Measurements from ENCODE around the gene ZNF609. TPM values are rescaled to one million over a fixed set of nuclear protein-coding genes. Genes with fewer than 3 reads are reported as not detected.

The ZNF609 gene
- total RNA-seq, 4 donors from 2014 or later, result 10.3 to 16.5 (median 12.4) TPM

DNA sequence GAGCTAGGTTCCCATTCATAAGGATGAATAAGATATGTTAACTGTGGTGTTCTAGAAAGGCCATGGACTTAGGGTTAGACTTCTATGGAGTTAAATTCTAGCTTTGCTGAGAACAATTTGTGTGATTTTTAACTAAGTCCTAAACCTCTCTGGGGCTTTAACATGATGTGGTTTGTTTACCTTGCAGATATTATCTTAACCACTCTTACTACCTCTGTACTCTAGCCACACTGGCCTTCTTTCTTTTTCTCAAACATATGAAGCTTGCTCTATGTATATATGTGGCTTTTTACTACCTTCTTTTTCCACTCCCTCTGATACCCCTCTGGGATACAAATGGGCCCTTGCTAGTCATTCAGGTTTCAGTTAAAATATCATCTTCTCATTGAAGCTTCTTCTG, 108.4 kb downstream of the ZNF609 start:
- Histone ChIP-seq H3K4me3 (no peak overlapping the region), H3K36me3 (no peaks in the 10 kb centered on the region), H3K4me1 (peaks cover 7 to 16% of the 10 kb centered on the region in 2 donors), H3K9me3 (no peaks in the 10 kb centered on the region), H3K27me3 (no peaks in the 10 kb centered on the region), H3K27ac (no peak overlapping the region)
- intact Hi-C loops (cut with DNase I; ENCODE audit: low total_unique reads), result no loop called here
- in situ Hi-C loops (cut with MboI; ENCODE audit: low sequenced_read_pairs in 4 of 4), result no loop called here
- TF ChIP-seq, protein P1, sequence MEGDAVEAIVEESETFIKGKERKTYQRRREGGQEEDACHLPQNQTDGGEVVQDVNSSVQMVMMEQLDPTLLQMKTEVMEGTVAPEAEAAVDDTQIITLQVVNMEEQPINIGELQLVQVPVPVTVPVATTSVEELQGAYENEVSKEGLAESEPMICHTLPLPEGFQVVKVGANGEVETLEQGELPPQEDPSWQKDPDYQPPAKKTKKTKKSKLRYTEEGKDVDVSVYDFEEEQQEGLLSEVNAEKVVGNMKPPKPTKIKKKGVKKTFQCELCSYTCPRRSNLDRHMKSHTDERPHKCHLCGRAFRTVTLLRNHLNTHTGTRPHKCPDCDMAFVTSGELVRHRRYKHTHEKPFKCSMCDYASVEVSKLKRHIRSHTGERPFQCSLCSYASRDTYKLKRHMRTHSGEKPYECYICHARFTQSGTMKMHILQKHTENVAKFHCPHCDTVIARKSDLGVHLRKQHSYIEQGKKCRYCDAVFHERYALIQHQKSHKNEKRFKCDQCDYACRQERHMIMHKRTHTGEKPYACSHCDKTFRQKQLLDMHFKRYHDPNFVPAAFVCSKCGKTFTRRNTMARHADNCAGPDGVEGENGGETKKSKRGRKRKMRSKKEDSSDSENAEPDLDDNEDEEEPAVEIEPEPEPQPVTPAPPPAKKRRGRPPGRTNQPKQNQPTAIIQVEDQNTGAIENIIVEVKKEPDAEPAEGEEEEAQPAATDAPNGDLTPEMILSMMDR (IDR thresholded peaks at IDR 0.05 in 4 of 5, conservative IDR thresholded peaks at IDR 0.05 in 1 of 5), result no peak
- TF ChIP-seq POLR2A (IDR thresholded peaks at IDR 0.05), result no peak
- ATAC-seq (no peak), DNase-seq (no peak)

DNA sequence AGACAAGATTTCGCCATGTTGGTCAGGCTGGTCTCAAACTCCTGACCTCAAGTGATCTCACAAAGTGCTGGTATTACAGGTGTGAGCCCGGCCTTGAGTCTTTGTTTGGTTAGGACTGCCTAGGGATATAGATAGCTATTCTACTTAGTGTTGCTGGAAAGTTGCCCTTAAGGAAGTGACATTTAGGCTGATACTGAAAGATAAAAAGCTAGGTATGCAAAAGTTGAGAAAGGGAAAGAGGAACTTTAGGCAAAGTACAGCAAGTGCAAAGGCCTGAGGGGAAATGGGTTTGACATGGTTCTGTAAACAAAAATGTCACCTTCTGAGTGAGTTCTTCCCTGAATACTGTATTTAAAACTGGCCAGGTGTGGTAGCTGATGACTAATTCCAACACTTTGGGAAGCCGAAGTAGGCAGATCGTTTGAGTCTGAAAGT, 111.5 kb downstream of the ZNF609 start:
- intact Hi-C loops (cut with DNase I; ENCODE audit: low total_unique reads), result no loop called here
- Histone ChIP-seq H3K4me3 (no peak overlapping the region), H3K36me3 (no peaks in the 10 kb centered on the region), H3K4me1 (peaks cover 2 to 8% of the 10 kb centered on the region in 2 donors), H3K9me3 (no peaks in the 10 kb centered on the region), H3K27me3 (no peaks in the 10 kb centered on the region), H3K27ac (no peak overlapping the region)
- TF ChIP-seq, protein P1 (IDR thresholded peaks at IDR 0.05 in 4 of 5, conservative IDR thresholded peaks at IDR 0.05 in 1 of 5), result no peak
- TF ChIP-seq POLR2A (IDR thresholded peaks at IDR 0.05), result no peak
- ATAC-seq (no peak), DNase-seq (no peak)
- in situ Hi-C loops (cut with MboI; ENCODE audit: low sequenced_read_pairs in 4 of 4), result no loop called here

DNA sequence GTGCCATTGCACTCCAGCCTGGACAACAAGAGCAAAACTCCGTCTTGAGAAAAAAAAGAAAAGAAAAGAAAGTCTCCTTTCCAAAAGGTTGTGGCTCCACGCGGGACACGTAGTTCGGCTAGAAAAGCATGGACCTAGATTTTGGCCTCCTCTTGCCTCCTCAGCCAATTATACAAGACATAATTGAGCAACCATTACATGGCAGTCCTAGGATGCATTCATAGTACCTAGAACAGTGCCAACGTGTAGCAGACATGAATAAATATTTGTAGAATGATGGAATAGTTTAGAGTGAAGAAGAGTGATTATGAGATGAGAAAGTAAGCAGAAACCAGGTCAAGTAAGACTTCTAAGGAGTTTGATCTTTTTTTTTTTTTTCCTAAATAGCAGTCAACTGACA, 112.5 kb downstream of the ZNF609 start:
- ATAC-seq, result no peak

DNA sequence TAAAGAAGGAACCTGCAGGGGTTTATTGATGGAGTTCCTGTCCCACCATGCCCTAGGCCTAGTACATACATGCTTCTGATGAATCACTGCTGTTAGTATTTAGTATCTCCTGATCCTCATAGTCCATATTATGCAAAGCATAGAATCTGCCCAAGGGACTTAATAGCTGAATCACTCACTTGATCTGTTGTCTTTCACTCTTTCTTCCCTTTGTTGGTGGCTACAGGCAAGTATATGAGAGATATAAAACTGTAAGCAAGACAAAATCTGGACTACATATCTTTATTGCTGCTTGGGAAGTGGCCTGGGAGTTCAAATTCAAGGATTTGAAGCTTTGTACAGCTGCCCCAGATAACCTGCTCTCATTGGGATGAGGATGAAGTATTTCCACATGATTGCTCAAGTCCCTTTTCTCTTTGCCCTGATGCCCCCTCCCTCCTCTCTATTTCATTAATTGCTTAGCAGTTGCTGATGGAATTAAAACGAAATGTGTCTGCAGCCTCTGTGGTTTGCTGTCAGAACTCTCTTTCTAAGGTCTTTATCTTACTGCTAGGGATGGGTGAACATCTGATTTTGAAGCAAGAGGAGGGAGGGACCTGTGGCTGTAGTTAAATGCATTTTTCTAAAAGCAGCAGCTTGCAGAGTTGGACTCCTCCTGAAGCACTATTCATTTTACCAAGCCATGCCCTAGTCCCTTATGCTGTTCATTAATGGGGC, 114.1 kb downstream of the ZNF609 start:
- no peaks in the 10 kb centered on the region for H3K27me3 ChIP-seq
- intact Hi-C loops (cut with DNase I; ENCODE audit: low total_unique reads), result no loop called here
- no peaks in the 10 kb centered on the region for H3K9me3 ChIP-seq
- ATAC-seq, result no peak
- H3K4me3 ChIP-seq, result no peak overlapping the region
- H3K36me3 ChIP-seq, result no peaks in the 10 kb centered on the region
- peaks cover 0 to 5% of the 10 kb centered on the region in 2 donors for H3K4me1 ChIP-seq
- H3K27ac ChIP-seq, result no peak overlapping the region
- DNase-seq, result no peak
- in situ Hi-C loops (cut with MboI; ENCODE audit: low sequenced_read_pairs in 4 of 4), result no loop called here
- no peak for TF ChIP-seq POLR2A (IDR thresholded peaks at IDR 0.05)
- TF ChIP-seq, protein P1 (IDR thresholded peaks at IDR 0.05 in 4 of 5, conservative IDR thresholded peaks at IDR 0.05 in 1 of 5), result no peak

More for the DNA sequence above, 112.5 kb downstream of the ZNF609 start:
- no peak overlapping the region for H3K27ac ChIP-seq
- H3K27me3 ChIP-seq, result no peaks in the 10 kb centered on the region
- TF ChIP-seq POLR2A (IDR thresholded peaks at IDR 0.05), result no peak
- TF ChIP-seq, protein P1 (IDR thresholded peaks at IDR 0.05 in 4 of 5, conservative IDR thresholded peaks at IDR 0.05 in 1 of 5), result no peak
- peaks cover 0 to 6% of the 10 kb centered on the region in 2 donors for H3K4me1 ChIP-seq
- intact Hi-C loops (cut with DNase I; ENCODE audit: low total_unique reads), result no loop called here
- H3K9me3 ChIP-seq, result no peaks in the 10 kb centered on the region
- in situ Hi-C loops (cut with MboI; ENCODE audit: low sequenced_read_pairs in 4 of 4), result no loop called here
- DNase-seq, result no peak
- no peaks in the 10 kb centered on the region for H3K36me3 ChIP-seq
- no peak overlapping the region for H3K4me3 ChIP-seq

Data from gastrocnemius medialis (tissue), 4 donors.